Activated T-helper 17 cell treated with anti-CD3 and anti-CD28 coated beads, Interleukin-2, amount 50 U/mL, for 72 hours (primary cell): ENCODE data around the gene ARVCF. TPM values are rescaled to one million over a fixed set of nuclear protein-coding genes. Genes with fewer than 3 reads are reported as not detected.
"Not testable (repeated sequence)": the region's sequence is repeated elsewhere in the genome, so short reads cannot be mapped to it uniquely, and the experiment has no call there.

ENCODE experiments used
- ATAC-seq: fragments of 150-1000 bp; cut with Tn5 transposase; replicated peaks from 2 replicates; pipeline ENCODE4 v1.10.0; 2021; ENCODE audit warnings: mild to moderate bottlenecking, moderate library complexity
- H3K27ac Mint-ChIP-seq: one replicate; pipeline ENCODE4 v1.8.0; 2022; ENCODE audit warnings: mixed read lengths
- H3K27me3 Mint-ChIP-seq: one replicate; pipeline ENCODE4 v1.8.0; 2022; ENCODE audit warnings: mixed read lengths
- H3K36me3 Mint-ChIP-seq: one replicate; pipeline ENCODE4 v1.8.0; 2022; ENCODE audit warnings: low read depth, mild to moderate bottlenecking, mixed read lengths
- H3K4me1 Mint-ChIP-seq: one replicate; pipeline ENCODE4 v1.8.0; 2022; ENCODE audit warnings: mixed read lengths
- H3K4me3 Mint-ChIP-seq: one replicate; pipeline ENCODE4 v1.8.0; 2022; ENCODE audit warnings: mild to moderate bottlenecking, mixed read lengths
- H3K9me3 Mint-ChIP-seq: one replicate; pipeline ENCODE4 v1.8.0; 2022; ENCODE audit warnings: mixed read lengths
- total RNA-seq, 2 donors: library from RNA; stranded (reverse); gene quantifications; one replicate each; pipeline ENCODE4 v1.2.3, GENCODE V29; 2022

Gene ARVCF
- total RNA-seq, 2 donors from 2014 or later = 1.0 to 1.2 TPM

DNA sequence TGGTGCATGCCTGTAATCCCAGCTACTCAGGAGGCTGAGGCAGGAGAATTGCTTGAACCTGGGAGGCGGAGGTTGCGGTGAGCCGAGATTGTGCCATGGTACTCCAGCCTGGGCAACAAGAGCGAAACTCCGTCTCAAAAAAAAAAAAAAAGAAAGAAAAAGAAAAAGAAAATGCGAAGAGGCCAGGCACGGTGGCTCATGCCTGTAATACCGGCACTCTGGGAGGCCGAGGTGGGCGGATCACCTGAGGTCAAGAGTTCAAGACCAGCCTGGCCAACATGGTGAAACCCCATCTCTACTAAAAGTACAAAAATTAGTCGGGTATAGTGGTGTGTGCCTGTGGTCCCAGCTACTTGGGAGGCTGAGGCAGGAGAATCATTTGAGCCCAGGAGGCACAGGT is 90.6 kb downstream of the ARVCF start:
- H3K4me3 Mint-ChIP-seq, H3K27me3 Mint-ChIP-seq, H3K9me3 Mint-ChIP-seq, ATAC-seq, H3K36me3 Mint-ChIP-seq, H3K4me1 Mint-ChIP-seq, H3K27ac Mint-ChIP-seq: not testable (repeated sequence)

DNA sequence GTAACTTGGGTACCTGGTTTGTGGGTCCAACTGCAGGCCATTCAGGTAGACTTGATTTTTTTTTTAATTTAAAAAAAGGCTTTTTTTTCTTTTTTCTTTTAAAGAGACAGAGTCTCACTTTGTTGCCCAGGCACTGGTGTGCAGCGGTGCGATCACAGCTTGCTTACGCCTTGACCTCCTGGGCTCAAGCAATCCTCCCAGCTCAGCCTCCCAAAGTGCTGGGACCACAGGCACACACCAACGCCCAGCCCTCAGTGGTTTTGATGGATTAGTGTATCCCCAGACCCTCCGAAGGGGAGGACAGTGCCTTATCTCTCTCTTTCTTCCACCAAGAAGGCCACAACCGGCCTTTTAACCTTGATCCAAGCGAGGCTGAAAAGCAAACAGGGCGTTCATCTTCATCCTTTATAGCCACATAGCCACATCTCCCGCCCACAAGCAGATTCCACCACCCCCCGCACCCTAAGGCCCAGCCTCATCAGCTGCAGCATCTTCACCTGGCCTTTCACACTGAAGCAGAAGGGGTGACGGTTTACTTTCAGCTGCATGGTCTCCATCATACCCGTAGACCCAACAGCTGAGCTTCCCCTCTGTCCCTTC is 92.6 kb downstream of the ARVCF start:
- Mint-ChIP-seq H3K9me3 (no peaks in the 10 kb centered on the region), H3K27ac (no peak overlapping the region), H3K4me3 (no peak overlapping the region), H3K36me3 (peaks cover 5% of the 10 kb centered on the region), H3K27me3 (no peaks in the 10 kb centered on the region), H3K4me1 (no peaks in the 10 kb centered on the region)
- no peak for ATAC-seq

DNA sequence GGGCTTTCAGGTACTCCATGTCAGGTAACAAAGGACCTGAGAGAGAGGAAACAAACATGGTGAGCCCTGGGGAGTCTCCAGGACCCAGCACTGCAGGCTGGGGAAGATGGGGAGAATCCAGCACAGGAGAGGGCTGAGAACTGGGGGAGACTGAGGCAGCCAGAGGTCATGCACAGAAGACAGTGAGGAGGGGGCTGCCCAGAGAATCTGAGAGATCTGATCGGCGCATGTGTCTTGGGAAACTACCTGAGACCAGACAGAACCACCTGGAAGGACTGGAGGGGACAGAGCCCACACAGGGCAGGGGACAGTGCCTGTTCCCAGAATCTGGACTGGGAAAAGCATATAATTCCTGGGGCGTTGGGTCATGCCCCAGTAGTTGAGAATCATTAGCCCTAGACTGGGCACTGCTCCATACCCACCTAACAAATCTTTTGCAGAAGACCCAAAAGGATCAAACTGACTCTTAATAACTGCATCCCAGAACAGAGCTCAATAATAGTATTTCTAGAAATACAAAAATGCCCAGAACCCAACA is 95.0 kb downstream of the ARVCF start:
- peaks cover 7% of the 10 kb centered on the region for H3K36me3 Mint-ChIP-seq
- no peaks in the 10 kb centered on the region for H3K27me3 Mint-ChIP-seq
- H3K9me3 Mint-ChIP-seq = no peaks in the 10 kb centered on the region
- no peak overlapping the region for H3K4me3 Mint-ChIP-seq
- no peak overlapping the region for H3K27ac Mint-ChIP-seq
- H3K4me1 Mint-ChIP-seq = no peaks in the 10 kb centered on the region
- no peak for ATAC-seq

Other genes with a start within 250 kb of the ARVCF start
- gene GNB1L, start 161.9 kb downstream of the ARVCF start, total RNA-seq = 10 to 100 TPM; 10.8 to 14.4 TPM
- gene RTL10, start 161.9 kb downstream of the ARVCF start, total RNA-seq = 10 to 100 TPM; 13.0 to 16.4 TPM
- gene COMT, start 75.1 kb downstream of the ARVCF start, total RNA-seq = 100 to 1,000 TPM in 1 of 2 donors, 10 to 100 TPM in 1; 53.4 to 133 TPM
- gene TXNRD2, start 75.0 kb downstream of the ARVCF start, total RNA-seq = 10 to 100 TPM; 14.1 to 21.4 TPM
- 10 to 100 TPM; 19.3 to 28.2 TPM for gene TANGO2, start 4.3 kb upstream of the ARVCF start, total RNA-seq
- 10 to 100 TPM; 42.8 to 43.2 TPM for gene DGCR8, start 63.4 kb upstream of the ARVCF start, total RNA-seq
- 100 to 1,000 TPM; 187 to 421 TPM for gene RANBP1, start 99.3 kb upstream of the ARVCF start, total RNA-seq
- gene TRMT2A, start 100.4 kb upstream of the ARVCF start, total RNA-seq = 100 to 1,000 TPM in 1 of 2 donors, 10 to 100 TPM in 1; 71.7 to 110 TPM
- gene ZDHHC8, start 115.0 kb upstream of the ARVCF start, total RNA-seq = 10 to 100 TPM; 23.4 to 59.7 TPM
- gene CCDC188, start 134.2 kb upstream of the ARVCF start, total RNA-seq = under 1 TPM; 0.32 to 0.77 TPM